ENCODE measurements around the gene IRAK2.
"Not testable (repeated sequence)": the region's sequence is repeated elsewhere in the genome, so short reads cannot be mapped to it uniquely, and the experiment has no call there.

IRAK2 gene, protein sequence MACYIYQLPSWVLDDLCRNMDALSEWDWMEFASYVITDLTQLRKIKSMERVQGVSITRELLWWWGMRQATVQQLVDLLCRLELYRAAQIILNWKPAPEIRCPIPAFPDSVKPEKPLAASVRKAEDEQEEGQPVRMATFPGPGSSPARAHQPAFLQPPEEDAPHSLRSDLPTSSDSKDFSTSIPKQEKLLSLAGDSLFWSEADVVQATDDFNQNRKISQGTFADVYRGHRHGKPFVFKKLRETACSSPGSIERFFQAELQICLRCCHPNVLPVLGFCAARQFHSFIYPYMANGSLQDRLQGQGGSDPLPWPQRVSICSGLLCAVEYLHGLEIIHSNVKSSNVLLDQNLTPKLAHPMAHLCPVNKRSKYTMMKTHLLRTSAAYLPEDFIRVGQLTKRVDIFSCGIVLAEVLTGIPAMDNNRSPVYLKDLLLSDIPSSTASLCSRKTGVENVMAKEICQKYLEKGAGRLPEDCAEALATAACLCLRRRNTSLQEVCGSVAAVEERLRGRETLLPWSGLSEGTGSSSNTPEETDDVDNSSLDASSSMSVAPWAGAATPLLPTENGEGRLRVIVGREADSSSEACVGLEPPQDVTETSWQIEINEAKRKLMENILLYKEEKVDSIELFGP

DNA sequence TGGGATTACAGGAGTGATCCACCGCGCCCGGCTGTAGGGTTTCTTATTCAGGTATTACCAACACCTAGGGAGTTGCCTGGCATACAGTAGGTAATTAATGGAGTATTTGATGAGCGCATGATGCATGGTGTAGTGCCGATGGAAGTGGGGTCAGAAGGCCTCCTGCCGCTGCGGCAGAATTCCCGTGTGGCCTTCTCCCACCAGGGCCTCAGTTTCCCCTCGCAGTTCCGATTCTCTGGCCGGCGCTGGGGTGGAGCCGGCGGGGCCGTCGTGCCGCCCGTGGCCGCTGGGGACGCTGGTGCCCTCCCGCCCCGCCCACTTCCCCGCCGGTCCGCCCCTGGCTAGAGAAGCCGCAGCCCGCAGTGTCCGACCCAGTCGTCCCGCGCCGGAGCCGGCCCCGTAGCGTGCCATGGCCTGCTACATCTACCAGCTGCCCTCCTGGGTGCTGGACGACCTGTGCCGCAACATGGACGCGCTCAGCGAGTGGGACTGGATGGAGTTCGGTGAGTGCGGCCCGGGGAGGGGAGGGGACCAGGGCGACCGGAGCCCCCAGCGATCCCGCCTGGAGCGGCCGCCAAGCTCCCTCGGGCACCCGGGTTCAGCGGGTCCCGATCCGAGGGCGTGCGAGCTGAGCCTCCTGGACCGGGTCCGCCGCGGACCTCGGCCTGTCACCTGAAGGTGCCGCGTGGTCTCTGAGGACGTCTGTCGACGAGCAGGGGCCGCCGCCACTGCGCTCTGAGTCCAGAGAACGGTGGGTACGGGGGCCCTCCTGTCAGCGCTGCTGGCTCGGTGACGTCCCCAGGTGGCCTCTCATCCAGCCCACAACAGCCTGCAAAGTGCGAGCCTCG lies at the start of gene IRAK2:
Gene IRAK2, plus strand, starts transcription at position 374 of the 848 bp plus-strand sequence. Its CDS starts 36 bp downstream, at position 410.
- peak; percentile 20 to 34 for DNase-seq (ENCODE audit: low read depth in 2 of 2)

DNA sequence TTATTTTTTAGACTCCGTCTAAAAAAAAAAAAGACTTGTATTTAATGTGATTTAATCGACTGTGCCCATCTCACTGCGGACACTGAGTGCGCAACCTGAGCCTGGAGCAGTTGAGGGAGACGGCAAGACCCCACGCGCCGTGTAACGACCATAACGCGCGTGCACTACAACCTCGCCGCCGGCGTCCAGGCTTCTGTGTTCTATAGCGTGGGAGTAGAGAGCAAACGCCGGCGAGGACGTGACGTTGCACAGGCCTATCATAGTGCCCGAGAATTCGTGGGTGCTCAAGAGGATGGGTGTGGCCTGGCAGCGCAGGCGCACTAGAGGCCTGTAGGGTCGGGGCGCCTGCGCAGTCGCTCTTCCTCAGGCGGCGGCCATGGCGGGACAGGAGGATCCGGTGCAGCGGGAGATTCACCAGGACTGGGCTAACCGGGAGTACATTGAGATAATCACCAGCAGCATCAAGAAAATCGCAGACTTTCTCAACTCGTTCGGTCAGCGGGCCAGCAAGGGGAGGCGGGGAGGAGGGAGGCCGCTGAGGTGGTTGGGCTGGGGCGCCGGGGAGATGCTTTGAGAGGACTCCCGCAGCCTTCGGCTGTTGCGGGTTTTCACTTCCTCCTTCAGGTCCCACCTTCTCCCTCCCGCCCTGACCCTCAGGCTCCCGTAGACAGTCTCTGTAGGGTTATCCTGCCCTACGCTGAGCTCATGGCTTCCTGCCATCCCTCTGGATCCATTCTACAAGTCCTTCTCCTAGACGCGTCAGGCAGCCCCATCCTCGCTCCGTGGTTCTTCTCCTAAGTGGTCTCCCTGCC lies 49.2 kb upstream of the IRAK2 start, which contains the start of gene BRK1:
Gene BRK1, plus strand, starts transcription at position 350 of the 812 bp plus-strand sequence. Its CDS starts 27 bp downstream, at position 377.
- DNase-seq (ENCODE audit: low read depth in 2 of 2) = peak; percentile 78 to 84

DNA sequence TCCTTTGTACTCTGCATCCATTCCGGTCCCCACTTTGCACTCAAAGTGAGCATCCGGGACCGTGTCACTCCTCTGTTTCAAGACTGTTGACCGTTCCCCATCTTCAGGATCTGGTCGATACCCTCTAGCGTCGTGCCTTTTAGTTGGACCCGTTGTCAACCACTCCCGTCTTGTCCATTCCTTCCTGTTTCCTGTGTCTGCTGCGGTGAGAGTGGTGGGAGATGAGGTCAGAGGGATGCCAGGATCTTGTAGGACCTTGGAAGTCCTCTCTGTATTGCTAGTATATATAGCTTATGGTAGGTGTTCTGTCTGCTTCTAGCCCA lies 48.6 kb upstream of the IRAK2 start:
- no peak for DNase-seq (ENCODE audit: low read depth in 2 of 2)

DNA sequence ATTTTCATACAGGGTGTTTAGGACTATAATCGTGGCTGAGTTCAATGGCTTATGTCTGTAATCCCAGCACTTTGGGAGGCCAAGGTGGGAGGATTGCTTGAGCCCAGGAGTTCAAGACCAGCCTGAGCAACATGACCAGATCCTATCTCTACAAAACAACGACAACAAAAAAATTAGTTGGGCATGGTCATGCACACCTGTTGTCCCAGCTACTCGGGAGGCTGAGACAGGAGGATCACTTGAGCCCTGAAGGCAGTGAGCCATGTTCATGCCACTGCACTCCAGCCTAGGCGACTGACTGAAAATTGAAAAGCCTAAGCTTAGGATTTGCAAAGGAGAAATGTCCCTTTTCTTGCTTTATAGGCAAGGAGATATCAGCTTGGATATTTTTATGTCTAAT lies 47.8 kb upstream of the IRAK2 start:
- DNase-seq (ENCODE audit: low read depth in 2 of 2) = no peak

DNA sequence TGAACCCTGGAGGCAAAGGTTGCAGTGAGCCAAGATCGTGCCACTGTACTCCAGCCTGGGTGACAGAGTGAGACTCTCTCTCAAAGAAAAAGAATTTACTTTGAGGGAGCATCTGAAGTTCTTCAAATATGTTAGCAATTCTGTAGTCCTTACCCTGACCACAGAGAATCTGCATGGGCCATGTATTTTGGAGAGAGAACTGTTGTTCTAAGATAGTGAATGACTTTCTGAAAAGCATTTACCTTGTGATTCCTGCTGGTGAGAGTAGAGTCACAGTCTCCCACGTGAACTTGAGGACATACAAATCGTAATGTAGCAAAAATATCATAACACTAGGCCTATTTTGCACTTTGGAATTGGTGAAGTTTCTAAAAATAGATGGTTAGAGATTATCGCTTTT lies 45.3 kb upstream of the IRAK2 start:
- DNase-seq (ENCODE audit: low read depth in 2 of 2) = no peak

DNA sequence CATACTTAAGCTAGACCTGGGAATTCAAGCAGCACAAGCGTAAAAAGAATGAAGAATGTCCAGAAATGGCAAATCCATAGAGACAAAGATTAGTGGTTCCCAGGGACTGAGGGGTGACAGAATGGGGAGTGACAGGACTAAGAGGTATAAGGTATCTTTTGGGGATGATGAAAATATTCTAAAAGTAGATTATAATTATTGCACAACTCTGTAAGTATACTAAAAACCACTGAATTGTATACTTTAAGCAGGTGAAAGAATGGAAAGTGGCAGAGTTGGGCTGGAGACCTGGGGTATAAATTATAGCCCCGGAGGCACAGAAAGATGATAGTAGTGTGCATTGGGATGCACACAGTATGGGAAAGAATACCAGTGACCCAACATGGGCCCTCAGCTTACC lies 43.7 kb upstream of the IRAK2 start:
- DNase-seq (ENCODE audit: low read depth in 2 of 2) = no peak

DNA sequence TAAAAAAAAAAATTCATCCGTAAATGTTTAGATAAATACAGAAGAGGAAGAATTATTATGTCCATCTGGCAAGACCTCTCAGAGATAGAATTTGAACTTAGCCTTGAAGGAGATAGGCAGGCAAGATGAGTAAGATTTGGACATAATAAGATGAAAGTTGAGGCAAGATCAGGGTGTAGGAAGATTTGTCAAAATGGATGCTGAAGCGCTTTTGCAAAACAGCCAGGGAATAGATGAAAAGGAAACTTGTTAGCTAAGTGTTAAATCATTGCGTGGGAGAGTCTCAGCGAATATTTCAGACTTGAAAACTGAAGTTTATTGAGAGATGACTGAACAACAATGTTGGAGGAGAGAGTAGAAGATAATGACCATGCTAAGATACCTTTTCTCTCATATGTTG lies 42.0 kb upstream of the IRAK2 start:
- DNase-seq (ENCODE audit: low read depth in 2 of 2) = no peak

DNA sequence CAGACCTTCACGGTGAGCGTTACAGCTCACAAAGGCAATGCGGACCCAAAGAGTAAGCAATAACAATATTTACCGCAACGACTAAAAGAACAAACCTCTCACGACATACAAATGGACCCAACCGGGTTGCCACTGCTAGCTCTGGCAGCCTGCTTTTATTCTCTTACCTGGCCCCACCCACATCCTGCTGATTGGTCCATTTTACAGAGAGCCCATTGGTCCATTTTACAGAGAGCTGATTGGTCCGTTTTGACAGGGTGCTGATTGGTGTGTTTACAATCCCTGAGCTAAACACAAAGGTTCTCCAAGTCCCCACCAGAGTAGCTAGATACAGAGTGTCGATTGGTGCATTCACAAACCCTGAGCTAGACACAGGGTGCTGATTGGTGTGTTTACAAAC lies 28.8 kb upstream of the IRAK2 start:
- DNase-seq (ENCODE audit: low read depth in 2 of 2) = not testable (repeated sequence)

DNA sequence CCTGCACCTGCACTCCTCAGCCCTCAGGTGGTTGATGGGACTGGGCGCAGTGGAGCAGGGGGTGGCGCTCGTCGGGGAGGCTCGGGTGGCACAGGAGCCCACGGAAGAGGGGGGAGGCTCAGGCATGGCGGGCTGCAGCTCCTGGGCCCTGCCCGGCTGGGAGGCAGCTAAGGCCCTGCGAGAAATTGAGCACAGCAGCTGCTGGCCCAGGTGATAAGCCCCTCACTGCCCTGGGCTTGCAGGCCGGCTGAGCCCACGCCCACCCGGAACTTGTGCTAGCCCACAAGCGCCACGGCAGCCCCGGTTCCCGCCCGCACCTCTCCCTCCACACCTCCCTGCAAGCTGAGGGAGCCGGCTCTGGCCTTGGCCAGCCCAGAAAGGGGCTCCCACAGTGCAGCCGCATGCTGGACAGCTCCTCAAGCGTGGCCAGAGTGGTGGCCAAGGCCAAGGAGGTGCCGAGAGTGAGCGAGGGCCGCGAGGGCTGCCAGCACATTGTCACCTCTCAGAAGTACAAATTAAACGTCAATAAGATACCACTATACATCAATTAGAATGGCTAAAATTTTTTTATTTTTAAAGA lies 28.2 kb upstream of the IRAK2 start:
- DNase-seq (ENCODE audit: low read depth in 2 of 2) = no peak

DNA sequence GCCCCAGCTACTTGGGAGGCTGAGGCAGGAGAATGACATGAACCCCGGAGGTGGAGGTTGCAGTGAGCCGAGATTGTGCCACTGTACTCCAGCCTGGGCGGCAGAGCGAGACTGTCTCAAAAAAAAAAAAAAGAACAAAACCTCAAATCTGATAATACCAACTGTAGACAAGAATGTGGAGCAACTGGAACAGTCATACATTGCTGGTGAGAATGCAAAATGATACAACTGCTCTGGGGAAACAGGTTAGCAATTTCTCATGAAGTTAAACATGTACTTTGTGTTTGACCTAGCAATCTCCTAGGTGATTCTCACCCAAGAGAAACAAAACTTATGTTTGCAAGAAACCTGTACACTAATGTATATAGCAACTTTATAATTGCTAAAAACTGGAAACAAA lies 27.5 kb upstream of the IRAK2 start:
- DNase-seq (ENCODE audit: low read depth in 2 of 2) = no peak

DNA sequence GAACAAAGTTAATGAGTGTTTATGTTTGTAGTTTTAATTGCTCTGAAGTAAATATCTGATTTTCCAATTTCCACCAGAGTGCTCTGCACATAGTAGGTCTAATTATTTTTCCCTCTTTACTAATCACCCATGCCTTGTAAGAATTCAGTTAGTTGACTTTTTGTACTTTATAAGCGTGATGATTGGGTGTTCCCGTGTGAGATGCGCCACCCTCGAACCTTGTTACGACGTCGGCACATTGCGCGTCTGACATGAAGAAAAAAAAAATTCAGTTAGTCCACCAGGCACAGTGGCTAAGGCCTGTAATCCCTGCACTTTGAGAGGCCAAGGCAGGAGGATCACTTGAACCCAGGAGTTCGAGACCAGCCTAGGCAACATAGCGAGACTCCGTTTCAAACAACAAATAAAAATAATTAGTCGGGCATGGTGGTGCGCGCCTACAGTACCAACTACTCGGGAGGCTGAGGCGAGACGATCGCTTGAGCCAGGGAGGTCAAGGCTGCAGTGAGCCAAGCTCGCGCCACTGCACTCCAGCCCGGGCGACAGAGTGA lies 23.6 kb upstream of the IRAK2 start:
- no peak for DNase-seq (ENCODE audit: low read depth in 2 of 2)

DNA sequence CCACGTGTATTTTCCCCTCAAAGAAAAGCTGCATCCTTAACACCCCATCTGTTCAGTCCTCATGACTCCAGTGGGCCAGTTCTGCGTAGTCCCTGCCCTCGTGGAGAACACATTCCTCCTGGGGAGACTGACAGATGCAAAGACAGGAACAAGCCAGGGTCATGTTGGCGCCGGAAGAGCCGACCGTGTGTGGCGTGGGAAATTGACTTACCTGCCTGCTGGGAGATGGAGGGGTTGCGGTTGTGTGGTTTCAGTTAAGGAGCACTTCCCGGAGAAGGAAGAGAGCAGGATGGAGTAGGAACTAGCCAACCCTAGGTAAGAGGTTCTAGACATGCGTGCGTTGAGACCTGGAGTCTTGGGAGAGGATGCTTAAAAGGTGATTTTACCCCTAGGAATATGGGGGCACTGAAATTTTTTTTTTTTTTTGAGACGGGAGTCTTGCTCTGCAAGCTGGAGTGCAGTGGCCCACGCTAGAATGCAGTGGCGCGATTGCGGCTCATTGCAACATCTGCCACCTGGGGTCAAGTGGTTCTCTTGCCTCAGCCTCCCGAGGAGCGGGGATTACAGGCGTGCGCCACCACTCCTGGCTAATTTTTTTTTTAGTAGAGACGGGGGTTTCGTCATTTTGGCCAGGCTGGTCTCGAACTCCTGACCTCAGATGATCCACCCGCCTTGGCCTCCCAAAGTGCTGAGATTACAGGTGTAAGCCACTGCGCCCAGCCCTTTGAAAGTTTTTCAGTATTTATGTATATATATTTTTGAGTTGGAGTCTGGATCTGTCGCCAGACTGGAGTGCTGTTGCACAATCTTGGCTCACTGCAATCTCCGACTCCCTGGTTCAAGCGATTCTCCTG lies 21.8 kb upstream of the IRAK2 start:
- no peak for DNase-seq (ENCODE audit: low read depth in 2 of 2)

DNA sequence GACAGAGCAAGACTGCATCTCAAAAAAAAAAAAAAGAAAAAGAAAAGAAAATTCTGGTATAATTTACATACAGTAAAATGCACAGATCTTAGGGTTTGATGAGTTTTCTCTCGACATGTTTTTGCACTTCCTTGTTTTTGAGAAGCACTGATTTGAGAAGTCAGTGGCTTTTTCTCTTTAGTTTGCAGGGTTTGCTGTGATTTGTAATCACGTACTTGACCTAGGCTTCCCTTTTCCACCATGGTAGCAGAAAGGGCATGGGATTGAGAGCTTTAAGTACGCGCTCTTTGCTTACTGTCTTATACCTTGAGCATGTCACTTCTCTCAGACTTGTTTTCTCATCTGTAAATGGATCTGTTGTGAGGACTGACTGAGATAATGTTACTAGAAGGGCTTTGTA lies 19.0 kb upstream of the IRAK2 start:
- no peak for DNase-seq (ENCODE audit: low read depth in 2 of 2)

DNA sequence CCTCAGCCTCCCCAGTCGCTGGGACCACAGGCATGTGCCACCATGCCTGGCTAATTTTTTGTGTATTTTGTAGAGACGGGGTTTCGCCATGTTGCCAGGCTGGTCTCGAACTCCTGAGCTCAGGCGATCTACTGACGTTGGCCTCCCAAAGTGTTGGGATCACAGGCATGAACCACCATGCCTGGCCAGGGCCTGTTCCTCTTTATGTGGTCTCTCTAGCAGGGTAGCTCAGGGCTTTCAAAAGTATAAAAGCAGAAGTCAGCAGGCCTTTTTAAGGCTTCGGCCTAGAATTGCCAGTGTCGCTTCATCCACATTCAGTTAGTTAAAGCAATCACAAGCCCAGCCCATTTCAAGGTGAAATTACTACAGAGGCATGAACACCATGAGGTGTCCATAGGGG lies 15.5 kb upstream of the IRAK2 start:
- no peak for DNase-seq (ENCODE audit: low read depth in 2 of 2)

DNA sequence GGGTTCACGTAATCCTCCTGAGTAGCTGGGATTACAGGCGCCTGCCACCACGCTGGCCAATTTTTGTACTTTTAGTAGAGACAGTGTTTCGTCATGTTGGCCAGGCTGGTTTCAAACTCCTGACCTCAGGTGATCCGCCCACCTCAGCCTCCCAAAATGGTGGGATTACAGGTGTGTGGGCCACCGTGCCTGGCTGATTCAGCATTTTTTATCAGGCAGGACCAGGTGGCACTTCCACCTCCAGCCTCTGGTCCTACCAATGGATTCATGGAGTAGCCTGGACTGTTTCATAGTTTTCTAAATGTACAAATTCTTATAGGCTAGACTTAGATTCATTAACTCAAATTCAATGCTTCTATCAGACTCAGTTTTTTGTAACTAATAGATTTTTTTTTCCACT lies 13.7 kb upstream of the IRAK2 start:
- no peak for DNase-seq (ENCODE audit: low read depth in 2 of 2)

DNA sequence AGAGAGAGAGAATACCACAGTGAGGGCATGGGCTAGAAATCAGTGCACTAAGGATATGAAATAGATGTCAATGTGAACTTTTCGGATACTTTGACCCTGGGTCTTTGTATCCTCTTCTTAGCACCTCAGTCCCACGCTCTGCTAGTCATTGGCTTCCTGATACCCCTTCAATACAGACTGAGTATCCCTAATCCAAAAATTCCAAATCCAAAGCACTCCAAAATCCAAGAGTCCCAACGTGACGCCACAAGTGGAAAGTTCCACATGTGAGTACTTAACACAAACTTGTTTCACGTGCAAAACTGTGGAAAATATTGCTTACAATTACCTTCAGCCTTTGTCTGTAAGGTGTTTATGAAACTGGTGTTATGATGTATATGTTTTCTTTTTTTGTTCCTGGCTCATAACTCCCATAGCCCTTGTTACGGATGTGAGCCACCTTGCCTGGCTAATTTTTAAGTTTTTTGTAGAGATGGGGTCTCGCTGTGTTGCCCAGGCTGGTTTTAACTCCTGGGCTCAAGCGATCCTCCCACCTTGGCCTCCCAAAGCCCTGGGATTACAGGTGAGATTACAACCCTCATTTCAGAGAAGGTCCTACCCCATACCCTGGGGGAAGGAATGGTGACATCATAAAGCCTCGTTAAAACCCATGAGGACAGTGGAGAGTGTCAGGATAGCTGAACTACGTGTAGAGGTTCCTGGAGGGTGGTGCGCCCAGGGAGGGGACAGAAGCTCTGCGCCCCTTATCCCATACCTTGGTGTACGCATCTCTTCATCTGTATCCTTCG lies 10.2 kb upstream of the IRAK2 start:
- no peak for DNase-seq (ENCODE audit: low read depth in 2 of 2)

DNA sequence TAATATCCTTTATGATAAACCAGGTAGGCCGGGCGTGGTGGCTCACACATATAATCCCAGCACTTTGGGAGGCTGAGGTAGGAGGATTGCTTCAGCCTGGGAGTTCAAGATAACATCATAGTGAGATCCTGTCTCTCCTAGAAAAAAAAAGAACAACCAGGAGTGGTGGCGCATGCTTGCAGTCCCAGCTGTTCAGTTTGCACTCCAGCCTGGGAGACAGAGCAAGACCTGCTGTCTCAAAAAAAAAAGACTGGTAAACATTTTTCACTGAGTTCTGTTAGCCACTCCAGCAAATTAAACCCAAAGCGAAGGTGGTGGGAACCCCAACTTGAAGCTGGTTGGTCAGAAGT lies 9.6 kb upstream of the IRAK2 start:
- no peak for DNase-seq (ENCODE audit: low read depth in 2 of 2)

DNA sequence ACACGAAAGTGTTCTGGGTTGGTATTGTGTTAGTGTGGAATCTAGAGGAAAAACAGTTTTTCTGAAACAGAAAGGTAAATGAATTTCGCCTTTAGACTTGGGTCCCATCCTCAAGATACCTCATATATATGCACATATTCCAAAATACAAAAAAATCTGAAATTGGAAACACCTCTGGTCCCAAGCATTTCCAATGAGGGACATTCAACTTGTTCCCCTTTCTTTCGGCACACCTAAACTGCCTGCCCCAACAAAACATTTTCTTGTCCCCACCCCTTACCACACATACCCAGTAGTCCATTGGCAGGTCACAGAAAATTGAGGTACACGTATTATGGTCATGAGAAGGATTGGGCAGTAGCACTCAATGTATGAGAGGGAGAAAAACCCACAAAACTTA lies 9.1 kb upstream of the IRAK2 start:
- no peak for DNase-seq (ENCODE audit: low read depth in 2 of 2)

DNA sequence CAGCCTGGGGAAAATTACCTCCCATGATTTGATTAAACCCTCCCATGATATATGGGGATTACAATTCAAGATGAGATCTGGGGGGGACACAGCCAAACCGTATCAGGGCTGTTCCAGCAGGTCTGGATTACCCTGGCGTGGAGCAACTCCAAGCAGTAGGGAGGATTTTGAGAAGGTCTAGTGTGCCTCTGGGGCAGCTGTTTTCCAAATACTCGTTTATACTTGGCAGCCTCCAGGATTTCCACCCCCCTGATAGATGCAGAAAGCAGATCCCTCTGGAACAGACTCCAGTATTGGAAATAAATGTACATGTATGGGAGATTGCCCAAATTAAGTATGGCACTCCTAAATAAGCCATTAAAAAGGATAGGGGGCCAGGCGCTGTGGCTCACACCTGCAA lies 7.7 kb upstream of the IRAK2 start:
- no peak for DNase-seq (ENCODE audit: low read depth in 2 of 2)

Measured in stimulated activated CD8-positive, alpha-beta memory T cell treated with anti-CD3 and anti-CD28 coated beads, Interleukin-7, amount 100 ng/mL, for 1 hour (primary cell).